ENCODE results near the gene SLC2A6.

Gene SLC2A6

DNA sequence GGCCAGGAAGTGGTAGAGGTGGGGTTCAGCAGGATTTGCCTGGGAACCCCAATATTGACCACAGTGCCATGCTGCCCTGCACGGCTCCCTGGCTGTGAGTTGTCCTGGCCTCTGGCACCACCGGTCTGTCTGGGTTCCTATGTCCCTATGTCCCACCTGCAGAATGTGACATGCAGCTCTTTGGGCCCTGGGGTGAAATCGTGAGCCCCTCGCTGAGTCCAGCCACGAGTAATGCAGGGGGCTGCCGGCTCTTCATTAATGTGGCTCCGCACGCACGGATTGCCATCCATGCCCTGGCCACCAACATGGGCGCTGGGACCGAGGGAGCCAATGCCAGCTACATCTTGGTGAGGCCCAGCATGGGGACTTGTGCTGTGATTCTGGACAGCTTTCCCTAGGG, 21.2 kb downstream of the SLC2A6 start:
- H3K4me3 ChIP-seq (ENCODE audit: low read depth, low read length), result no peak overlapping the region
- TF ChIP-seq MYC (IDR thresholded peaks at IDR 0.05; ENCODE audit: low read depth, low read length), result no peak

GRCh38 chr9:133457233-133457632, 21.7 kb downstream of the SLC2A6 start:
- H3K4me3 ChIP-seq (ENCODE audit: low read depth, low read length), result no peak overlapping the region
- no peak for DNase-seq (ENCODE audit: low read depth)
- no peak for TF ChIP-seq MYC (IDR thresholded peaks at IDR 0.05; ENCODE audit: low read depth, low read length)
- TF ChIP-seq, protein P1, sequence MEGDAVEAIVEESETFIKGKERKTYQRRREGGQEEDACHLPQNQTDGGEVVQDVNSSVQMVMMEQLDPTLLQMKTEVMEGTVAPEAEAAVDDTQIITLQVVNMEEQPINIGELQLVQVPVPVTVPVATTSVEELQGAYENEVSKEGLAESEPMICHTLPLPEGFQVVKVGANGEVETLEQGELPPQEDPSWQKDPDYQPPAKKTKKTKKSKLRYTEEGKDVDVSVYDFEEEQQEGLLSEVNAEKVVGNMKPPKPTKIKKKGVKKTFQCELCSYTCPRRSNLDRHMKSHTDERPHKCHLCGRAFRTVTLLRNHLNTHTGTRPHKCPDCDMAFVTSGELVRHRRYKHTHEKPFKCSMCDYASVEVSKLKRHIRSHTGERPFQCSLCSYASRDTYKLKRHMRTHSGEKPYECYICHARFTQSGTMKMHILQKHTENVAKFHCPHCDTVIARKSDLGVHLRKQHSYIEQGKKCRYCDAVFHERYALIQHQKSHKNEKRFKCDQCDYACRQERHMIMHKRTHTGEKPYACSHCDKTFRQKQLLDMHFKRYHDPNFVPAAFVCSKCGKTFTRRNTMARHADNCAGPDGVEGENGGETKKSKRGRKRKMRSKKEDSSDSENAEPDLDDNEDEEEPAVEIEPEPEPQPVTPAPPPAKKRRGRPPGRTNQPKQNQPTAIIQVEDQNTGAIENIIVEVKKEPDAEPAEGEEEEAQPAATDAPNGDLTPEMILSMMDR (IDR thresholded peaks at IDR 0.05; ENCODE audit: low read depth, low read length), result no peak
- no peak for TF ChIP-seq MAX (IDR thresholded peaks at IDR 0.05; ENCODE audit: low read depth, low read length)
- TF ChIP-seq POLR2A (IDR thresholded peaks at IDR 0.05; ENCODE audit: extremely low read depth, insufficient read length), result no peak

More for the DNA sequence above, 21.2 kb downstream of the SLC2A6 start:
- DNase-seq (ENCODE audit: low read depth), result no peak

DNA sequence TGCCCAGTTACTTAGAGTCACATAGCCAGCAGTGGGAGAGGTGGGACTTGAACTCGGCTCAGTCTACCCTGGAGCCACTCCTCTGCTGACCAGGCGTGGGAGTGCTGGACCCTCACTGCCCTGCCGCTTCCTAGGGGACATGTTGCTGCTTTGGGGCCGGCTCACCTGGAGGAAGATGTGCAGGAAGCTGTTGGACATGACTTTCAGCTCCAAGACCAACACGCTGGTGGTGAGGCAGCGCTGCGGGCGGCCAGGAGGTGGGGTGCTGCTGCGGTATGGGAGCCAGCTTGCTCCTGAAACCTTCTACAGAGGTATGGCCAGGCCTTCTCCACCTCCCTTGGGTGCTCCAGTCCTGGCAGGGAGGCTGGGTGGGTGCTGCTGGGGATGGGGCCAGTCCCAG, 22.5 kb downstream of the SLC2A6 start:
- no peak overlapping the region for H3K4me3 ChIP-seq (ENCODE audit: low read depth, low read length)
- TF ChIP-seq, protein P1 (IDR thresholded peaks at IDR 0.05; ENCODE audit: low read depth, low read length), result peak; percentile 37
- no peak for TF ChIP-seq MYC (IDR thresholded peaks at IDR 0.05; ENCODE audit: low read depth, low read length)
- DNase-seq (ENCODE audit: low read depth), result no peak

DNA sequence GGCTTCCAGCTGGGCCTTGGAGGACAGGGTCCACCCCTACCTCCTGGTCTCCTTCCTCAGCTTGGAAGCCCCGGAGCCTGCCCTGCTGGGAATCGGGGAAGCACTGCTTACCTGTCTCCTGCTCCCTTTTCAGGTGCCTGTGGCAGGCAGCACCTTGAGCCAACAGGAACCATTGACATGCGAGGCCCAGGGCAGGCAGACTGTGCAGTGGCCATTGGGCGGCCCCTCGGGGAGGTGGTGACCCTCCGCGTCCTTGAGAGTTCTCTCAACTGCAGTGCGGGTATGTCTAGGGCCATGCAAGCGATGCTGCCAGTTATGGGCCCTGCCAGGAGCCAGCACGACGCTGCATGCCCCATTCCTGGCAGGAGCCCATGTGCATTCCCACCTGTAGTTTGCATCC, 23.0 kb downstream of the SLC2A6 start:
- DNase-seq (ENCODE audit: low read depth), result no peak
- TF ChIP-seq, protein P1 (IDR thresholded peaks at IDR 0.05; ENCODE audit: low read depth, low read length), result no peak
- TF ChIP-seq MYC (IDR thresholded peaks at IDR 0.05; ENCODE audit: low read depth, low read length) (no peak), MAX (IDR thresholded peaks at IDR 0.05; ENCODE audit: low read depth, low read length) (no peak), POLR2A (IDR thresholded peaks at IDR 0.05; ENCODE audit: extremely low read depth, insufficient read length) (no peak)

GRCh38 chr9:133454943-133455673, 23.8 kb downstream of the SLC2A6 start:
- no peak for DNase-seq (ENCODE audit: low read depth)
- TF ChIP-seq MYC (IDR thresholded peaks at IDR 0.05; ENCODE audit: low read depth, low read length), result no peak
- TF ChIP-seq, protein P1 (IDR thresholded peaks at IDR 0.05; ENCODE audit: low read depth, low read length), result no peak
- TF ChIP-seq MAX (IDR thresholded peaks at IDR 0.05; ENCODE audit: low read depth, low read length), result no peak
- H3K4me3 ChIP-seq (ENCODE audit: low read depth, low read length), result no peak overlapping the region

More for the DNA sequence above, 23.0 kb downstream of the SLC2A6 start:
- no peak overlapping the region for H3K4me3 ChIP-seq (ENCODE audit: low read depth, low read length)

- DNase-seq (ENCODE audit: low read depth), result no peak
- H3K4me3 ChIP-seq (ENCODE audit: low read depth, low read length), result no peak overlapping the region
- TF ChIP-seq MYC (IDR thresholded peaks at IDR 0.05; ENCODE audit: low read depth, low read length) (no peak), MAX (IDR thresholded peaks at IDR 0.05; ENCODE audit: low read depth, low read length) (no peak), POLR2A (IDR thresholded peaks at IDR 0.05; ENCODE audit: extremely low read depth, insufficient read length) (no peak)
- TF ChIP-seq, protein P1 (IDR thresholded peaks at IDR 0.05; ENCODE audit: low read depth, low read length), result no peak
Observed at GRCh38 chr9:133454325-133454724, 24.6 kb downstream of the SLC2A6 start.
